ENCODE data around the gene LRRC26. TPM values are rescaled to one million over a fixed set of nuclear protein-coding genes. Genes with fewer than 3 reads are reported as not detected.

Gene LRRC26
- total RNA-seq, 1 donor, result not detected

DNA sequence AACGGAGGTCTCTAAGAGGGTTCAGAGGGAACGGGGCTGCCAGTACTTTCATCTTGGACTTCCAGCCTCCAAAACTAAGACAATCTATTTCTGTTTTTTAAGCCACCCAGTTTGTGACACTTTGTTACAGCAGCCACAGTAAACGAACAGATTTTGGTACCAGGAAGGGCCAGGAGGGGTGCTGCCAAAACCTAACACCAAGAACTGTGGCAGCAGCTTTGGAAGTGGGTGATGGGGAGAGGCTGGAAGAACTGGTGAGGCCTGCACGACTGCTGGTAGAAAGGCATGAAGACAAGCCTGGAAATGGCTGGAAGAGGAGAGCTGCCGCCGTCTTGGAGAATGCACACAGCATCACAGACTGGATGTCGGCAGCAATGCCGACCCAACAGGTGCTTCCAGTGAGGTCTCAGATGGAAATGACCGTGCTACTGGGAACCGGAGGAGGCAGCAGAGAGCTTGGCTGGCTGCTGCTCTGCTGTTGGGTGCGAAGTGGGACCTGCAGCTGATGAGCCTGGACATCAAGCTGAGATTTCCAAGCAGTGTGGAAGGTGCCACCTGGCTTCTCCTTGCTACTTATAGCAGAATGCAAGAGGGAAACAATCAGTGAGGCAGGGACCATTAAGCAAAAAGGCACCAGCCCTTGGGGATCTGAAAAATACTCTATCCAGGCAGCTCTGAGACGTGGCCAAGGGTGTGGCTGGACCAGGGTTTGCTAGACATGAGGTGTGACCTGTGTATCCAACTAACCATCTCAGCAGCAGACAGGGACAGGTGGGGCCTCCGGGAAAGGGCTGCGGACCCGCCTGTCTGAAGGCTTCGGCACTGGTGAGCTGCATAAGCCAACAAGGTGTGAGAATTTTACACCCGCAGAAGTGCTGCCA, 6.7 kb upstream of the LRRC26 start:
- DNase-seq (ENCODE audit: low read depth), result peak; percentile 38
- TF ChIP-seq, protein P1, sequence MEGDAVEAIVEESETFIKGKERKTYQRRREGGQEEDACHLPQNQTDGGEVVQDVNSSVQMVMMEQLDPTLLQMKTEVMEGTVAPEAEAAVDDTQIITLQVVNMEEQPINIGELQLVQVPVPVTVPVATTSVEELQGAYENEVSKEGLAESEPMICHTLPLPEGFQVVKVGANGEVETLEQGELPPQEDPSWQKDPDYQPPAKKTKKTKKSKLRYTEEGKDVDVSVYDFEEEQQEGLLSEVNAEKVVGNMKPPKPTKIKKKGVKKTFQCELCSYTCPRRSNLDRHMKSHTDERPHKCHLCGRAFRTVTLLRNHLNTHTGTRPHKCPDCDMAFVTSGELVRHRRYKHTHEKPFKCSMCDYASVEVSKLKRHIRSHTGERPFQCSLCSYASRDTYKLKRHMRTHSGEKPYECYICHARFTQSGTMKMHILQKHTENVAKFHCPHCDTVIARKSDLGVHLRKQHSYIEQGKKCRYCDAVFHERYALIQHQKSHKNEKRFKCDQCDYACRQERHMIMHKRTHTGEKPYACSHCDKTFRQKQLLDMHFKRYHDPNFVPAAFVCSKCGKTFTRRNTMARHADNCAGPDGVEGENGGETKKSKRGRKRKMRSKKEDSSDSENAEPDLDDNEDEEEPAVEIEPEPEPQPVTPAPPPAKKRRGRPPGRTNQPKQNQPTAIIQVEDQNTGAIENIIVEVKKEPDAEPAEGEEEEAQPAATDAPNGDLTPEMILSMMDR (IDR thresholded peaks at IDR 0.05; ENCODE audit: insufficient read depth, low read depth, low read length), result peak; percentile 65

DNA sequence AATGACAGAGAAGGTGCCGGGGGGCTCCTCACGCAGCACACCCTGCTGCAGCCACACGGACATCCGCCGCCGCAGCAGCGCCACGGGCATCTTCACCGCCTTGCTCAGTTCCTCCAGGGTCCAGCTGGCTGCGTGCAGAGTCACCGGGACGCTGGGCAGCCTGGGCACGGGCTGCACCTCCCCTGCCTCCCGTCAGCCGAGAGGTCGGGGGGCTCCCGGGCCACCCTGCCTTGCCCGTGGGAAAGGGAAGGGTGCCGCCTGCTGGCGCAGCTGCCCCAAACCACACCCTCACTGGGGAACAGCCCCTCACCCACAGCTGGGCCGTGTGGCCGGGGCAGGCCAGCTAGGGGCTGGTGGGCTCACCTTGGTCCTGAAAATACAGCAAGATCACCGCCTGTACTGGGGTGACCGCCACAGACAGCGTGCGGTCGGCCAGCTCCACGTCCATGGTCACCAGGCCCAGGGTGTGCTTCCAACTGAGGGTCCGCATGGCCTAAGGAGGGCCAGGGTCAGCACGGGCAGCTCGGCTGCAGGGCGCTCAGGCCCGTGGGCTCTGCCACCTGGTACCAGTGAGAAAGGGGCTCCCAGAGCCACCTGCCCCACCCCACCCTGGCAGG, 5.6 kb upstream of the LRRC26 start:
- no peak overlapping the region for H3K4me3 ChIP-seq (ENCODE audit: low read depth, low read length)
- TF ChIP-seq, protein P1 (IDR thresholded peaks at IDR 0.05; ENCODE audit: insufficient read depth, low read depth, low read length), result peak; percentile 29
- no peak for DNase-seq (ENCODE audit: low read depth)

More for the DNA sequence above, 6.7 kb upstream of the LRRC26 start:
- no peak overlapping the region for H3K4me3 ChIP-seq (ENCODE audit: low read depth, low read length)

DNA sequence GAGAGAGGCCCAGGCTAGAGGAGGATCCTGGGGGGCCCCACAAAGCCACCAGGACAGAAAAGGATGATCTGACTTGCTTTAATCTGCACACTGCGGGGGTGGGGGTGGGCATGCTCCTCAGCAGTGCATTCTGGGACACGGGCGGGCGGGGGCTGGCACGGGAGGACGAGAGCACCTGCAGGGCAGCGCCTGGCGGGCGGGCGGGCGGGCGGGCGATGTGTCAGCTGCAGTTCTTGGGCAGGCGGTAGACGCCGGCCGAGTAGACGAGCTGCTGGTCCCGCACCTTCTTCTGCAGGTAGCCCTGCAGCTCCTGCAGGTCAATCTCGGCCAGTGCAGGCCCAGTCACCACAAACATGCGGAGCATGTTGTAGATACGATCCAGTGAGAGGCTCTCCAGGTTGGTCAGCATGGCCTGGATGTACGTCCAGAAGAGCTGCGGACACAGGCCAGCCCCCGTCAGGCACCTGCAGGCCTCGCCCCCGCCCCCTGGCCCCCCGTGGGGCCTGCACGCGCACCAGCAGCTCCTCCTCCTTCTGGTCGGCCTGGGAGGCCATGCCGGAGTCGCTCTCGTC, 5.0 kb upstream of the LRRC26 start:
- no peak for DNase-seq (ENCODE audit: low read depth)
- H3K4me3 ChIP-seq (ENCODE audit: low read depth, low read length), result no peak overlapping the region
- TF ChIP-seq, protein P1 (IDR thresholded peaks at IDR 0.05; ENCODE audit: insufficient read depth, low read depth, low read length), result no peak

DNA sequence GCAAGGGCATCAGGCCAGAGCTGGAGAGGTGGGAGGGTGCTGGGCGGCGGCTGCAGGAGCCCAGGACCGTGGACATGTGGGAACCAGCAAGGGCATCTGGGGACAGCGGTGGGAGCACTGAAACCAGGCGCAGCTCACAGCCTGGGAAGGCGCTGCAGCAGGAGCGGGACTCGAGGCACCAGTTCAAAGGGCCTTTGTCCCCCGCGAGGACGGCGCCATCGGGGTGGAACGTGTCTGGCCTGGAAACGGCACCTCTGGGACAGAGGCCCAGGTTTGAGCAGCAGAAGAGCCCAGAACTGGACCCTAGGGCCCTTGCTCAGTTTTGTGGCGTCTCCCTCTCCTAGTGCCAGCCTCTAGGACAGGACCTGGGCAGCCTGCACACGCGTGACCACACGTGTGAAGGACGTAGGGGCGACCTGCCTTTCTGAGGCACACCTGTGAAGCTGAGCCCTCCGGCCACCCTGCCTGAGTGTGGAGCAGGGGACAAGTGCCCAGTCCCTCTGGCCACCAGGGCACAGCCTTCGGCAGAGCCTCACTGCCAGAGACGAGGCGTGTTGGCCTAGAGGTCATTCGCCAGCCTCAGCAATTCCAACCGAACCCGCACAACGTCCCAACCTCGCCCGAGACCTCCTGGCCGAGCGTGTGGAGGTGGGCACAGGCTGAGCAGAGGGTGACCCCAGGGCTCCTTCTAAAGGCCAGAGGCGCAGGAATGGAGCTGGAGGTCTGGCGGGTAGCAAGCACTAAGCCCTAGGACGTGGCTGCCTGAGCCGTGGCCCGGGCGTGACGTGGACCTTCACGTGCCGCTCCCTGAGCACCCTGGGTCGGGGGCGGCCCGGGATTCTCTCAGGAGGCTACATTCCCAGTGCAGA, 4.2 kb upstream of the LRRC26 start:
- DNase-seq (ENCODE audit: low read depth), result no peak
- TF ChIP-seq, protein P1 (IDR thresholded peaks at IDR 0.05; ENCODE audit: insufficient read depth, low read depth, low read length), result no peak
- no peak overlapping the region for H3K4me3 ChIP-seq (ENCODE audit: low read depth, low read length)

DNA sequence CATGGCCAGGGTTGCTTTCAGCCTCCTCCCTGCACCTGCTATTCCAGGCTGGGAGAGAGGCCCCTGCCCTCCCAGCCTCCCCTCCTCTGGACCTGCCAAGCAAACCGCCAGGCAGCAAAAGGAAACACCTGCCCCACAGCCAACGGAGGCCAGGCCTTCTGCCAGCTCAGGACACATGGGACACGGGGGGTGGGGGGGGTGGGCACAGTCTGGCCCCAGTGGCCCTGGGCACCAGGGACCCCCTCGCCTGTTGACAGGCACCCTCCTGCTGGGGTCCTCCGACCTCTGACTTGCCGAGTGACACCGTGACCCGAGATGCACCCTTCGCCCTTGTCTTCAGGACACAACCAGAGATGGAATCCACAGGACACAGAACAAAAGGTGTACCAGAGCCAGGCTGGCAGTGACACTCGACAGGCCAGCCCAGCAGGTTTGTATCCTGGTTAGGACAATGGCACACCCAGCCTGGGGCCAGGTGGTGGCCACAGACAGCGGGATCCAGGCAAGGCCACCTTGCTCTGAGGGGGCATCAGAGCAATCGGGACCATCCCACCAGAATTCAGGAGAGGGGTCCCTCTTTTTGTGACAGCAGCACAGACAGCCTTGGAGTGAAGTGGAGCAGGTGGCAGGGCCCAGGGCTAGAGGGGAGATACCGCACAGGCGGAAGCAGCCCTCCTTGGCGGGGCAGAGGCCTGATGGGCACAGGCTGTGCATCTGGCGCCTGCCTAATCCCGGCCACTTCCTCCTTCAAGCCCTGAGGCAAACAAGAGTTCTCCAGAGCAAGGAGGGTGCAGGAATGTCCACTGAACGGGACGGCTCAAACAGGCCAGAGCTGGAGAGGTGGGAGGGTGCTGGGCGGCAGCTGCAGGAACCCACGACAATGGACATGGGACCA, 3.3 kb upstream of the LRRC26 start:
- DNase-seq (ENCODE audit: low read depth), result no peak
- H3K4me3 ChIP-seq (ENCODE audit: low read depth, low read length), result no peak overlapping the region
- TF ChIP-seq, protein P1 (IDR thresholded peaks at IDR 0.05; ENCODE audit: insufficient read depth, low read depth, low read length), result no peak

Measured in fibroblast of villous mesenchyme (primary cell).